Stomach (tissue), 9 donors: ENCODE measurements around the gene MGAT2. TPM values are rescaled to one million over a fixed set of nuclear protein-coding genes. Genes with fewer than 3 reads are reported as not detected.
A peak's percentile ranks its signal among the peaks of the same experiment; 100 is the strongest.
"Not testable (repeated sequence)": the region's sequence is repeated elsewhere in the genome, so short reads cannot be mapped to it uniquely, and the experiment has no call there.

Experiments
- DNase-seq, 2 donors: peaks; one replicate each; pipeline versions ENCODE4 v3.0.0 to v3.0.0-alpha.2; 2013 to 2019
- H3K27ac ChIP-seq, 5 donors: fragments of 200-600 bp in 4 of 5; sonication (generic) in 4 of 5; one replicate each; pipeline ENCODE4 v1.5.1; 2013 to 2019; ENCODE audit warnings: mild to moderate bottlenecking in 1 of 5, moderate library complexity in 1 of 5
- H3K27me3 ChIP-seq, 3 donors: fragments of 200-600 bp; sonication (generic); one replicate each; pipeline ENCODE4 v1.5.1; 2017 to 2019; ENCODE audit warnings: mixed run types in 1 of 3
- H3K36me3 ChIP-seq, 4 donors: fragments of 200-600 bp; sonication (generic); 1 replicate in 3 of 4; 2 replicates in 1 of 4; pipeline ENCODE4 v1.5.1; 2016 to 2019
- H3K4me1 ChIP-seq, 4 donors: fragments of 200-600 bp; sonication (generic); one replicate each; pipeline ENCODE4 v1.5.1; 2016 to 2019
- H3K4me3 ChIP-seq, 4 donors: fragments of 200-600 bp; sonication (generic) in 3 of 4; one replicate each; pipeline ENCODE4 v1.5.1; 2016 to 2019; ENCODE audit warnings: mild to moderate bottlenecking in 1 of 4
- H3K9me3 ChIP-seq, 4 donors: fragments of 200-600 bp; sonication (generic); one replicate each; pipeline ENCODE4 v1.5.1; 2016 to 2019
- CTCF ChIP-seq, 7 experiments: fragments of 450-650 bp in 4 of 7; fragments of 200-600 bp in 3 of 7; sonication (generic) in 3 of 7; IDR thresholded peaks; one replicate each; pipeline ENCODE4 v1.5.1; 2016 to 2019; ENCODE audit warnings: antibody characterized with exemption in 7 of 7, control low read depth in 2 of 7, mild to moderate bottlenecking in 1 of 7
- EP300 ChIP-seq: sonication (generic); formaldehyde crosslinking; IDR thresholded peaks from one replicate; pipeline ENCODE4 v1.6.1; 2017; ENCODE audit warnings: antibody characterized with exemption
- POLR2A ChIP-seq, 4 donors: fragments of 450-650 bp; IDR thresholded peaks; one replicate each; pipeline ENCODE4 v1.6.1; 2016; ENCODE audit warnings: antibody characterized with exemption in 4 of 4, control low read depth in 2 of 4, mild to moderate bottlenecking in 1 of 4, moderate library complexity in 1 of 4
- POLR2AphosphoS5 ChIP-seq, 3 donors: sonication (generic); formaldehyde crosslinking; IDR thresholded peaks; one replicate each; pipeline ENCODE4 v1.6.1; 2016; ENCODE audit warnings: antibody characterized with exemption in 3 of 3
- WGBS, 5 donors: extraction: QIAGEN DNeasy Blood & Tissue Kit in 3 of 5; methylation state at CpG; one replicate each; pipeline versions ENCODE4 v1.1.5 to v1.1.7; 2013 to 2018; 5-methylcytosine and 5-hydroxymethylcytosine counted together
- intact Hi-C: fragments of 100-400 bp; cut with DNase I; formaldehyde crosslinking; loops from one replicate; pipeline ENCODE4 v1.15.1; 2023; ENCODE audit warnings: low total_unique reads
- polyA plus RNA-seq, 3 donors: library from polyadenylated mRNA; stranded (reverse); fragments of 200-250 nt; gene quantifications; one replicate each; pipeline ENCODE4 v1.2.3, GENCODE V29; 2013
- total RNA-seq, 5 donors: library from RNA; depleted of rRNA; stranded (reverse); fragments of >200 nt; gene quantifications; one replicate each; pipeline versions ENCODE4 v1.1.0 to v1.2.3, GENCODE V29; 2014 to 2016
- donor health status: healthy with polysubstance abuse.
- donor health status: Bipolar disorder and iron deficiency.
- donor health status: healthy.

Gene MGAT2
- total and polyA plus RNA-seq, 8 donors = 0.58 to 58.2 (median 13.2) TPM

GRCh38 chr14:49614196-49614595 is 6.4 kb upstream of the MGAT2 start:
- 93 to 99% (median 95%) methylated on average over 2 of the region's 2 CpGs for WGBS, 5 donors
- no peak for DNase-seq
- Histone ChIP-seq H3K36me3 (peaks cover 8 to 27% (median 23%) of the 10 kb centered on the region in 4 donors), H3K27me3 (no peaks in the 10 kb centered on the region), H3K27ac (no peak overlapping the region), H3K4me3 (no peak overlapping the region), H3K4me1 (peaks cover 6 to 23% (median 15%) of the 10 kb centered on the region in 4 donors), H3K9me3 (no peaks in the 10 kb centered on the region)
- TF ChIP-seq EP300 (no peak), POLR2A (IDR thresholded peaks at IDR 0.05) (no peak), CTCF (IDR thresholded peaks at IDR 0.05) (no peak), POLR2AphosphoS5 (IDR thresholded peaks at IDR 0.05) (no peak)
- intact Hi-C loops = no loop called here

DNA sequence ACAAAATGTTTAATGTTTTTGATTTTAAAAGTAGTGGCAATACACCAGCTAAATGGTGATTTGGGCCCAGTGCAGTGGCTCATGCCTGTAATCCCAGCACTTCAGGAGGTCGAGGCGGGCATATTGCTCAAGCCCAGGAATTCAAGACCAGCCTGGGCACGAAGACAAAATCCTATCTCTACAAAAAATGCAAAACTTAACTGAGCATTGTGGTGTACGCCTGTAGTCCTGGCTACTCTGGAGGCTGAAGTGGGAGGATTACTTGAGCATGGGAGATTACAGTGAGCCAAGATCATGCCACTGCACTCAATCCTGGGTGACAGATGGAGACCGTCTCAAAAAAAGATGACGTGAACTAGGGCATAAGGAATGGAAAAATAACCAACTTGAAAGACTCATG is 4.8 kb upstream of the MGAT2 start:
- intact Hi-C loops = no loop called here
- no peak for DNase-seq
- TF ChIP-seq EP300 (no peak), CTCF (IDR thresholded peaks at IDR 0.05) (no peak), POLR2AphosphoS5 (IDR thresholded peaks at IDR 0.05) (no peak), POLR2A (IDR thresholded peaks at IDR 0.05) (no peak)
- Histone ChIP-seq H3K4me3 (no peak overlapping the region), H3K36me3 (peaks cover 8 to 27% (median 23%) of the 10 kb centered on the region in 4 donors), H3K4me1 (peaks cover 7 to 29% (median 19%) of the 10 kb centered on the region in 4 donors), H3K9me3 (no peaks in the 10 kb centered on the region), H3K27ac (no peak overlapping the region), H3K27me3 (no peaks in the 10 kb centered on the region)
- WGBS, 5 donors = 80 to 95% (median 93%) methylated on average over 6 of the region's 6 CpGs

DNA sequence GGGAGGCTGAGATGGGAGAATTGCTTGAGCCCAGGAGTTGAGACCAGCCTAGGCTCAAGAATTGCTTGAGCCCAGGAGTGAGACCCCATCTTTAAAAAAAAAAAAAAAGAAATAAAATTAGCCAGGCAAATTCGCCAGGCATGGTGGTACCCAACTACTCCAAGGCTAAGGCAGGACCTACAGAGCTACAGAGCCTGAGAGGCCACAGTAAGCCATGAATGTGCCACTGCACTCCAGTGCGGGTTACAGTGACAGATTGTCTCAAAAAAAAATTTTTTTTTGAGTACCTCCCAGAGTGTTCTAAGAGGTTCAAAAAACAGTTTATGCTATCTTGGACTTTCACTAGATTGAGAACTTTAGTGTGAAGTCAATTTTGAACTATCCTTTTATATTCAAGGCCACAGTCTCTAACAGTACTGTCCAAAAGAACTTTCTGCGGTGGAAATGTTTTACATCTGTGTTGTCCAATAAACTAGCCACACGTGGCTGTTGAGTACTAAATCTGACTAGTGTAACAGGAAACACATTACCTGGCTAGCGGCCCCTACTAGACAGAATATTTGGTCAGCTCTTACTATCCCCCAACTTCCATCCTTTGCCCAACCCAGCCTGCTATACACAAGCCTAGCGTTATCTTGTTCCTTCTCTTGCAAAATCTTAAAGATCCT is 2.6 kb upstream of the MGAT2 start:
- TF ChIP-seq POLR2A (IDR thresholded peaks at IDR 0.05) (no peak), POLR2AphosphoS5 (IDR thresholded peaks at IDR 0.05) (no peak), CTCF (IDR thresholded peaks at IDR 0.05) (no peak), EP300 (no peak)
- DNase-seq = no peak
- intact Hi-C loops = no loop called here
- Histone ChIP-seq H3K9me3 (no peaks in the 10 kb centered on the region), H3K4me3 (no peak overlapping the region), H3K4me1 (peaks cover 23 to 48% (median 37%) of the 10 kb centered on the region in 4 donors), H3K27ac (peak overlapping the region in 1 of 5 donors; percentile 19), H3K36me3 (peaks cover 8 to 27% (median 23%) of the 10 kb centered on the region in 4 donors), H3K27me3 (no peaks in the 10 kb centered on the region)
- 81 to 90% (median 88%) methylated on average over 6 of the region's 6 CpGs for WGBS, 5 donors

GRCh38 chr14:49619273-49619672 is 1.3 kb upstream of the MGAT2 start:
- 33 to 55% (median 44%) methylated on average over 19 of the region's 19 CpGs for WGBS, 5 donors
- DNase-seq, H3K27me3 ChIP-seq, H3K9me3 ChIP-seq, intact Hi-C loops: not testable (repeated sequence)
- Histone ChIP-seq H3K36me3 (peaks cover 8 to 27% (median 23%) of the 10 kb centered on the region in 4 donors), H3K4me1 (peaks cover 25 to 61% (median 48%) of the 10 kb centered on the region in 4 donors), H3K27ac (peak overlapping the region; percentile 9 to 96 (median 95)), H3K4me3 (peak overlapping the region; percentile 86 to 97 (median 91))

- Histone ChIP-seq H3K4me1 (peaks cover 25 to 64% (median 49%) of the 10 kb centered on the region in 4 donors), H3K27me3 (no peaks in the 10 kb centered on the region), H3K27ac (peak overlapping the region; percentile 92 to 96 (median 95)), H3K9me3 (no peaks in the 10 kb centered on the region), H3K36me3 (peaks cover 8 to 27% (median 23%) of the 10 kb centered on the region in 4 donors), H3K4me3 (peak overlapping the region; percentile 86 to 97 (median 91))
- WGBS, 5 donors = 0 to 1% (median 1%) methylated on average over 11 of the region's 11 CpGs
- intact Hi-C loops = no loop called here
- no peak for TF ChIP-seq POLR2A (IDR thresholded peaks at IDR 0.05)
- TF ChIP-seq EP300 = no peak
- no peak for TF ChIP-seq CTCF (IDR thresholded peaks at IDR 0.05)
- TF ChIP-seq POLR2AphosphoS5 (IDR thresholded peaks at IDR 0.05) = no peak
- no peak for DNase-seq
Observed at GRCh38 chr14:49619730-49620129, 869 bp upstream of the MGAT2 start.
